Stimulated activated CD4-positive, alpha-beta T cell treated with anti-CD3 and anti-CD28 coated beads, Interleukin-15, amount 100 ng/mL, for 24 hours (primary cell): ENCODE data around the gene OPN3.

Source experiments
- DNase-seq: peaks from one replicate; pipeline ENCODE4 v3.0.0-alpha.2; 2020

The OPN3 gene

DNA sequence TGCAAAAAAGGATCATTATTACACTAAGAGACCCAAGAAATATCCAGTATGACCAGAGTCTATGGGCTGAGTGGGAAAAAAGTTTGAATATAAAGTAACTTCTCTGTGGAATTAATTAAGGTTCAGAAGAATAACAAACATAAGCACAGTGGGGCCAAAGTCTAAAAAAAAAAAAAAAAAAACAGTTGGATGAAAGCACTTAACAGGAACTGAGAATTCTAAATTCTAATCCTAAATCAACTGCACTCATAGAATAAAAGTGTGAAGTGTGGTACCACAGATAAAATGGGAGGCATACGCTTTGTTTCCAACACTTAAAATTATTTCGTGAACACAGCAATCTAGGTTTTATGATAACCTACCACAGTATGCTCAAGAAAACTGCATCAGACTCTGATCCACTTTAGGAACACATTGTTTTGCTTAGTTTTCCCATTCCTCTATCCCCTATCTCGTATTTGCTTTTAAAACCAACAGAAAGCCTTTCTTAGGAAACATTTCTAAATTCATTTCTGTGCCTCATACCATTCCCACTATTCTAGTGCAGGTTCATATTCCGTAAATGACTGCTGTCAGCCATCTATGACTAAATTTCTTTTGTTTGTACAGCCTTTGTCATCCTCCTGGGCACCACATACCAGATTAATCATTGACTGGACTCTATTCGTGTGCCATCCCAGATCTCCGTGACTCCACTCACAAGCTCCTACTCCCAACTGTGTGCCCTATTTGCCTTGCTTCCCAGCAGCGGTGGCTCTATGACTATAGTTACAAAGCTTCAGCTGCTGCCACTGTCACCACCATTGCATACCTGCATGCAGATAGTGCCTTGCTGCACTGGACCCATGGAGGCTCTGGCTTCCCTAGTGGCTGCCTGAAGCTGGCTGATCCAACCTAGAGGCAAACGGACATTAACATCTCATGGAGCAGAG lies 24.9 kb downstream of the OPN3 start:
- no peak for DNase-seq

DNA sequence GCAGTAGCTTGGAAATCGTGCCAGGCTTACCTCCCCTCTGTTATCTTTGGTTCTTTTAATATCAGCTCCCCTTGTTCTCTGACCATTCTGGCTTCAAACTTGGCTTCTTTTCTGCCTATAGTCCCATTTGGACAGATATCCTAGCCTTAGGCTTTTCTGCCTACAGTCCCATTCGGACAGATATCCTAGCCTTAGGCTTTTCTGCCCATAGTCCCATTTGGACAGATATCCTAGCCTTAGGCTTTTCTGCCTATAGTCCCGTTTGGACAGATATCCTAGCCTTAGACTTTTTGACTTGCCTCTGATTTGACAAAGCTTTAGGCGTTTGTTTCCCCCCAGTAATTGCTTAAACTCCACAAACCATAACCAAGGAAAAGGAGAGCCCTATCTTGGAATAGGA lies 25.6 kb downstream of the OPN3 start:
- no peak for DNase-seq

- DNase-seq: peak; percentile 16
Observed at GRCh38 chr1:241614144-241614543, 26.0 kb downstream of the OPN3 start.

GRCh38 chr1:241612533-241613477 lies 27.4 kb downstream of the OPN3 start:
- no peak for DNase-seq

DNA sequence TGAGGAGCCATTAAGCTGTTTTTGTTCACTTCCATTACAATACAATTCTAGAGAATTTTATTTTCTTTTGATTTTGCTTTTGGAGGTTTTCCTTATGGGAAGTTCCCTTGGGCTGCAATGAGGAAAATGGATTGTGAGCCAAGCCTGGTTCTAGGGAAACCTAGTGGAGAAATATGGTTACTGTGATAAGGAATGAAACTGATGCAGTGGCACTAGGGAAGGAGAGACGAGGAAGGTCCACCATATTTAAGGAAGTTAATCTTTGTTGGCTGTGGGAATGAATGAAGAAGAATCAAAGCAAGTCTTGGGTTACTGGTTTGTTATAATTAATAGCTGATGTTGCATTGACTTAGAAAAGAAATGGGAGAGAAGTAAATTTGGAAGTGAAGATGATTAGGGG lies 28.4 kb downstream of the OPN3 start:
- DNase-seq: no peak

DNA sequence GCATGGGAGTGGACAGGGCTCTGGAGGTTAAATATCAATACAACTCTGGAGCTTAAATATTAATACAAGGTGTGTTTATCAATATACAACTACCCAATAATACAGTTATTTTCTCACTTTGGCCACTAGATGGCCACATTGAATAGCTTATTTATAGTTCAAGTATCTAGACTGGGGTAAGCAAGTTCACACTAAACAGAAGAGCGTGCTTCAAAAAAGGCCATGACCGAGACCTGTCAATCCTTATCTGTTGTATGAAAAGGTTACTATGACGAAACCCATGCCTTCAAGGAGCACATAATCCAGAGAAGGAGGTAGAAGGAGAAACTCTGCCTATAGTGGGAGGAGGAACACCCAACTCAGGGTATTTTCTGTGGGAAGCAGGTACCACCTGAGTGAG lies 29.1 kb downstream of the OPN3 start:
- no peak for DNase-seq

DNA sequence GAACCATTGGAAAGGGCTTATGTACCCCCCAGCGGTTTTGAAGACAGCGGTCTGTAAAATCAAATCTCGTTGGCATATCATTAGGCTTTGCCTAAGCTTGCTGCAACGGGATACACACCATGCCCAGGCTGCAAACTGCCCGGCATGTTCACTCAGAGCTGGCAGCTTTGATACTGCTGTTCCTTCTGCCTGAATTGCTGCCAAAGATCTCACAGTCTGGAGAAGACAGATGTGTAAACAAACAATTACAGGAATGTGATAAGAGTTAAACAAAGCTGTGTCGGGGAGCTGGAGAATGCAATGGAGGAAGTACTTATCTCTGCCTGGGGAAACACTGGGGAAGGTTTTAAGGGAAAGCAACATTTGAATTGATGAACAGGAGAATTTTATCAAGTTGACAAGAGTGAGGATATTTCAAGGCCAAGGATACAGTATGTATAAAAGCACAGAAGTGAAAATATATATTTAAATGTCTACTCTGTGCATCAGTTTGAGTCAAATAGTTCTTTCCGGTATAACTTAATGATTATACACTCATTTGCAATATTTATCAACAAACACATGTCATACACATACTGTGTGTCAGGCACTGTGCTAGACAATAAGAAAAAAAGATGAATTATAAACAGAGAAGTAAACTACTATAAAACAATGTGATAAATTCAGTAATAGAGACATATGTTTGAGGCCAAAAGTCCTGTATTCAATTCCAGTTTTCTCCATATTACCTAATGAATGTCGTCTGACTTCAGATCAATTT lies 29.9 kb downstream of the OPN3 start:
- DNase-seq: no peak

DNA sequence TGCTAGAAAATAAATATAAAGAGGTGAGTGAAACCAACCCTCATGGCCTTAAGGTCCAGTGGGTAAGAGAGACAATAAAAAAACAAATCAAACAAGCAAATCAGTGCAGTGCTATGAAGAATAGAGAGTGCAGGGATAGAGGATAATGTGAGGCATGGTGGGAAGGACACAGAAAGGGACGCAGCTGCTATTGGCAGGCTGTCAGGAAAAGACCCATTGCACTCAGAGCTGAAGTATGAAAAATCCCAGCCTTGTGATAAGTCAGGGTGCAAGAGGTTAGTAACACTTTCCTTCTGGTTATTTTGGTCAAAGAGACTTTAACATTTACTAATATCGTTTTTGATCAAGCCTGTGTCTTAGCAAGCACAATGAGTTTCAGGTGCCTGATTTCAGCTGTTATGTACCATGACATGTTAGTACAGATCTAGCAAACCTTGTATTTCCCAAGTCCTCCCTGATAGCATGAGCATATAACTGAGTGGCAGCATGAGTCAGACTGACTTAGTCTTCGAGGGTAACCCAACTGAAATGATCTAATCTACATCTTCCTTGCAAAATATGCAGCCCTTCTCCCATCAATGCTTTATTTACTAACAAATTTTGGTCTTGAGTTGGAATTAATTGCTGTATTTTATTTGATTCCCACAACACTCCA lies 31.7 kb downstream of the OPN3 start:
- DNase-seq: no peak

DNA sequence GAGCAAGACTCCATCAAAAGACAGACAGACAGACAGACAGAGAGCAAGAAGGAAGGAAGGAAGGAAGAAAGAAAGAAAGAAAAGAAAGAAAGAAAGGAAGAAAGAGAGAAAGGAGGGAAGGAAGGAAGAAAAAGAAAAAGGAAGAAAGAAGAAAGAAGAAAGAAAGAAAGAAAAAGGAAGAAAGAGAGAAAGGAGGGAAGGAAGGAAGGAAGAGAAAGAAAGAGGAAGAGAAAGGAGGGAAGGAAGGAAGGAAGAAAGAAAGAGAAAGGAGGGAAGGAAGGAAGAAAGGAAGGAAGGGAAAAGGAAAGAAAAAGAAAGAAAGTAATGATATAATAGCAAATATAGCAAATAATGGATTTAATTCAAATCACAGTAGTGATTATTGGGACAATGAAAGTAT lies 32.7 kb downstream of the OPN3 start:
- DNase-seq: no peak

DNA sequence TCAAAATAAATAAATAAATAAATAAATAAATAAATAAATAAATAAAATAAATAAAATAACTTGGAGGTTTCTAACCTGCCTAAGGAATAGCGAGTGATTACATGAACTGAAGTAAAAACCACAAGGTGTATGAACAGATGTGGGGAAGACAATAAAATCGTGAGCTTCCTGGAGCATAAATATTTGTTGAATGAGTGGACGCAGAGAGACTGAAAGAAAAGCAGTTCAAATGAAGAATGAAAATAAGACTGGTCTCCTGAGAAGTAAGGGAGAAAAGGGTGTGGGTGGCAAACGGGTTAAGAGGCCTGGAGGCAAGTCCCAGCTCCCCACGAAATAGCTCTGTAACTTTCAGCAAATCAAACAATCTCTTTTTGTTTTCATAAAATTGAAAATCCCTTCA lies 33.6 kb downstream of the OPN3 start:
- no peak for DNase-seq

DNA sequence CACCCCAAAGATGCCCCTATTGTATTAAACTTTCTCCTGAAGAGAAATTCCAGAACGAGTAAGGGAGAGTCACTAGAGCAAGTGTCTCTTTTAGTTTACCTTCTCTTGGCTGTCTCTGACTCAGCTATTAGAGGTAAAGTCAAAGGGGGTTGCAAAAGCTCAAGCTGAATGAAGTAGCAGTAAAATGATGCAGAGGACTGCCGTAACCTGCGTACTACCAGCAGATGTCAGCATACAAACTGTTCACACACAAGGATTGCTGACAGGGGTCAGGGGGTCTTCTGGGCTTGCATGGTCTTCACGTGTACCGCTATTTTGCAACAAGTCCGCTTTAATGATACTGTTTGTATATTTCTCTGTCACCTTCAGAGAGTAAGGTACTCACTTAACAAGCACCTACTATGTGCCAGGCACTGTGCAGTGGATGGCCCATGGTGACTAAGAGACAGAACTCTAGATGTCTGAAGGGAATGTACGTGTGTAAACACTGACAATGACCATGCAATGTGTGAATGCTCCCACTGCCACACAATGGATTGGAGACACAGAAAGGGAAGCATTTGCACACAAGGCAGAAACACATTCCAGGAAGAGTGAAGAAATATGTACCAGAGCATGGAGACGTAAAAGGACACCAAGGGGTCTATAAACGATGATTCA lies 34.9 kb downstream of the OPN3 start:
- no peak for DNase-seq

GRCh38 chr1:241603731-241604245 lies 36.4 kb downstream of the OPN3 start:
- no peak for DNase-seq

DNA sequence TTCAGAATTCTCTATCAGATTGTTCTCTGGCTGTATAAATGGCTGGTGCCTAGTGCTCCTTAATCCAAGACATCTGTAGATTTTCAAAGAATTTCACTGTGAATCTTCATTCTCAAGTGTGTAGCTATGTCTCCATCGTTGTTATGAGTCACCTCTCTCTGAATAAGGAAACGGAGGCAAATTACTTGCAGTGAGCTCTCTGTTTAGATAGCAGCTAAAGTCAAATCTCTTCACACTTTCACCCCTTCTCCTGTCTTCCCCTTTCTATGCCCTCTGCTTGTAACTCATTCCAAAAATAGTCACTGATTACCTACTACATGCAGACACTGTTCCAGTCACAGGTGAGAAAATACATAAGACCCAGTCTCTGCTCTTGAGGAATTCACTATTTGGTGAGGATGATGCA lies 39.7 kb downstream of the OPN3 start:
- DNase-seq: no peak

DNA sequence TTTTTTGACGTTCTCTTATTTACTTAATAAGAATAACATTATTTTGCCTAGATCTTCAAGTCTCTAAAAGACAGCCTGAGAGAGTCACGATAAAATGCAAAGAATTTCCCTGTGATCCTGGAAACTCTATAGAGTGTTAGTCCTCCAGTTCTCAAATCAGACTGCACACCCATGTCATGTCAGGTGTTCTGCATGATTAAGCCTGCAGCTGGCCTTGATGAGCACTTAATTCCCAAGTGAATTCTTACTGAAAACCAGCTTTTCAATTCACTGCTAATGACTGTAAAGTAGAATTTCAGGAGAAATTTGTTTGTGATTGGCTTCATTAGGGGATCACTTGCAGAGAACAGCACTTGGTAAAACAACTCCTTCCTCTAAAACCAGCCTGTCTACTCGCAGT lies 41.9 kb downstream of the OPN3 start:
- DNase-seq: no peak

GRCh38 chr1:241596633-241597032 lies 43.5 kb downstream of the OPN3 start:
- no peak for DNase-seq

- no peak for DNase-seq
Observed at GRCh38 chr1:241593186-241593585, 47.0 kb downstream of the OPN3 start.

GRCh38 chr1:241592273-241592958 lies 47.8 kb downstream of the OPN3 start:
- no peak for DNase-seq

DNA sequence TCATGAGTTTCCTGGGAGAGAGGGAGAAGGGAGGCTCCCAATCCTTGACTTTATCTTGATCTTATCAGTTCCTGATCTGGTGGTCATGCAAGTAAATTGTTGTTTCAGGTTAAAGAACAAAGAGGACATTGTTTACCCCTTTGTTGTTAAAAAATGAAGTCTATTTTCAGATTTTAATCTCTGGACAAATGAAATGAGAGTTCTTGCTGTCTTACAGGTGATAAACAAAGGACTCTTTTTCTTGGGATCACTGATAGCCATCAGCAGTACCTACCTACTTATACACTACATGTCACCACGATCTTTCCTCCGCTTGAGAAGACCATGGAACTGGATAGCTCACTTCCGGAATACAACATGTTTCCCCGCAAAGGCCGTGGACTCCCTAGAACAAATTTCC lies 48.4 kb downstream of the OPN3 start:
- no peak for DNase-seq

DNA sequence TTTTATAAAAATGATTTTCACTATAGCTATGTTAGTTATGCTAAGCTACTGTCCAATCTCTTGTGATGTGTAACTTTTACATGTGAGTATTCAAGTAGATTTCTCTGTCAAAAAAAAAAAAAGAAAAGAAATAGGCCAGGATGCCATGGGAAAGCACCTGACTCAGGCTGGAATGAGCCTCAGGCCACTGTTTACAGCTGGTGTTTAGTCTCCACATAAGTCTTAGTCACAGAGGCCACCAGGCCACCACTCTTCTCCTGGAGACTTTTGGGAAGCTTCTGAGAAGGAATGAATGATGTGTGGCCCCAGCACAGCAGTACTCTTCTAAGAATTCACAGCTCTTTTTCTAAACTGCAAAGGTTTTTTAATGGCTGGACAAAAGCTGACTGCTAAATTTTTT lies 48.9 kb downstream of the OPN3 start:
- no peak for DNase-seq

- no peak for DNase-seq
Observed at GRCh38 chr1:241590719-241591118, 49.5 kb downstream of the OPN3 start.

GRCh38 chr1:241589521-241589920 lies 50.6 kb downstream of the OPN3 start:
- DNase-seq: no peak
